Lower lobe of right lung (tissue), 2 donors: ENCODE measurements around the gene CHAF1A. TPM values are rescaled to one million over a fixed set of nuclear protein-coding genes. Genes with fewer than 3 reads are reported as not detected.

ENCODE experiments used
- ATAC-seq, 2 donors: fragments of 200-7000 bp; cut with Tn5 transposase; one replicate each; pipeline ENCODE4 v1.9.1; 2020 to 2022; ENCODE audit warnings: mild to moderate bottlenecking in 2 of 2, moderate library complexity in 2 of 2
- DNase-seq: peaks from one replicate; pipeline ENCODE4 v3.0.0-alpha.2; 2020
- H3K27ac ChIP-seq: fragments of 200-600 bp; one replicate; pipeline ENCODE4 v1.8.0; 2022
- H3K27me3 ChIP-seq: fragments of 200-600 bp; one replicate; pipeline ENCODE4 v1.8.0; 2022; ENCODE audit warnings: low read depth
- H3K36me3 ChIP-seq: fragments of 200-600 bp; one replicate; pipeline ENCODE4 v1.8.0; 2022; ENCODE audit warnings: mild to moderate bottlenecking
- H3K4me1 ChIP-seq: fragments of 200-600 bp; one replicate; pipeline ENCODE4 v1.8.0; 2022
- H3K4me3 ChIP-seq: fragments of 200-600 bp; one replicate; pipeline ENCODE4 v1.8.0; 2022; ENCODE audit warnings: mild to moderate bottlenecking
- H3K9me3 ChIP-seq: fragments of 200-600 bp; one replicate; pipeline ENCODE4 v1.8.0; 2022
- CTCF ChIP-seq: fragments of 200-600 bp; IDR thresholded peaks from one replicate; pipeline ENCODE4 v1.8.0; 2022; ENCODE audit warnings: antibody characterized with exemption, mild to moderate bottlenecking
- intact Hi-C: fragments of 100-400 bp; cut with DNase I; formaldehyde crosslinking; loops from one replicate; pipeline ENCODE4 v1.11.0; 2022
- total RNA-seq: library from RNA; stranded (reverse); fragmentation: NEBNext Ultra II Directional; extraction: Animal tissue kit (Norgen Biotek cat#: 25700); gene quantifications from one replicate; pipeline ENCODE4 v1.2.1, GENCODE V29; 2021
- donor health status: DM: no; HTN: yes; CAD: no; lungs with severe emphysema.

Gene CHAF1A
- total RNA-seq, 1 donor from 2014 or later: 7.2 TPM

DNA sequence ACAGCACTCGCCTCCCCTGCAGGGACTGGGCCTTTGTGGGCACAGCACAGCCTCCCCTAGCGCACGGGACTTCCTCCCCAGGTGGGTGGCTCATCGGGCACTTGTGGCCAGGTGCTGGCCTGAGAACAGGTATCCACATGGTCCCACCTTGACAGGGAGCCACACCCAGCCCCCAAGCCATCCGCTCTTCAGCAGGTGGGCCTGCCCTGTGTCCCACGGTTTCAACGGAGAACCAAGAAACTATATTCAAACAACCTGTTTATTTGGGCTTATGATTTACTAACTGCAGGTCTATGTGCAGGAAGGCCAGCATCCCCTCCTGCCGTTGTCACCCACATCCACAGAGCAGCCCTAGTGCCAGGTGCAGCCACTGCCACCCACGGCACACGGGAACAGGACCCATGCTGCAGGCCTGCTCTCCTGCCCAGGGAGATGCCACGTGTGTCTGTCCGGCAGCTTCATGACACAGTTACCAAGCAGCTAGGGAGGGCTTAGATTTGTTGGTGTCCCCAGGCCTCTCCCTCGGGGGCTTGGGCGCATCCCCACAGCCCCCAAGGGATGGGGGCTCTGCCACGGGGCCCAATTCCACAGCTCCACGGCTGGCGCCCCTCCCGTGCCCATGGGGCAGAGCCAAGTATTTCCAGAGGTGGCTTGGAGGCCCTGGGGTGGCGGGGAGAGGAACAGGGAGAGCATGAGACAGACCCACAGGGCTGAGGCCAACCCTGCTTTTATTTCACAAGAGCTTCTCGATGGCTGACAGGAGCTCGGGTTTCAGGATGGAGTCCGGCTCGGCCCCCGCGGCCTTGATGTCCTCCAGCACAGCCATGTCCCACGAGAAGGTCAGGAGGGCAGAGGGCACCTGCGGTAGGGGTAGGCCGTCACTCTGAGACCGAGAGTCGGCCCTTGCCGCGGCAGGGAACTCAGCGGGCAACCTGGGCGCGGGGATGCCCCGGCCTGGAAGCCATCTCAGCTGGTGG, 42.6 kb downstream of the CHAF1A start:
- no peak for TF ChIP-seq CTCF
- Histone ChIP-seq H3K4me3 (no peak overlapping the region), H3K27ac (no peak overlapping the region), H3K27me3 (no peaks in the 10 kb centered on the region), H3K9me3 (no peaks in the 10 kb centered on the region), H3K36me3 (peaks cover 60% of the 10 kb centered on the region), H3K4me1 (no peaks in the 10 kb centered on the region)
- intact Hi-C loops: no loop called here
- ATAC-seq (no peak), DNase-seq (no peak)

DNA sequence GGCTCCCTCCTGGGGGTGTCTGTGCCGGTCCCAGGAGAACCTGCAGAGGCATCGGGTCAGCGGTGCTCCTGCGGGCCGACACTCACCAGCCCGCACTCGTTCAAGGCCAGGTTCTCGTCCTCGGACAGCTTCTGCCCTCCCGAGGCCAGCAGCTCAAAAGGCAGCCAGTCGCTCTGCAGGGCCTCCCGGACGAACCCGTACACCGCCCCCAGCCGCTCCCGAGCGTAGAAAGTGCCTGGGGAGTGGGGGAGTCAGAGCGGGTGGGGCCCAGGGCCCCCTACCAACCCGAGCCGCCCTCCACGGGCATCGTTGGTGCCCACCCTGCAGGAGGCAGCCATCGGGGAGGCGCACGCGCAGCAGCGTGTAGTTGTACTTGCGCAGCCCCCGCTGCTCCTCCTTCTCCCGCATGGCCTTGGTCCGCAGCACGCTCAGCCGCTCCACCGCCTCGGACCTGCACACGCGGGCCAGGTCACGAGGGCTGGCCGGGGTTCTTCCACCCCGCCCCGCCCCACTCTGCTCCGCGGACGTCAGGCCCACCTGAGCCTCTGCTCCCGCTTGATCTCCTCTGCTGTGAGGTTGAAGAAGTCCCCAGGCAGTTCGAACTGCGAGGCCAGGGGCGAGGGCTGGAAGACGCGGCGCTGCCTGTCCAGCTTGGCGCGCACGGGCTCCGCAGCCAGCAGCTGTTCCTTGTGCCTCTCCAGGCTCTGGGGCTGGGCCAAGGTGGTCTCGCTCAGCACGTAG, 43.7 kb downstream of the CHAF1A start:
- Histone ChIP-seq H3K27ac (no peak overlapping the region), H3K4me3 (no peak overlapping the region), H3K27me3 (no peaks in the 10 kb centered on the region), H3K9me3 (no peaks in the 10 kb centered on the region), H3K36me3 (peaks cover 71% of the 10 kb centered on the region), H3K4me1 (no peaks in the 10 kb centered on the region)
- ATAC-seq (peak in 1 of 2 donors; percentile 2), DNase-seq (no peak)
- TF ChIP-seq CTCF: no peak
- intact Hi-C loops: no loop called here

DNA sequence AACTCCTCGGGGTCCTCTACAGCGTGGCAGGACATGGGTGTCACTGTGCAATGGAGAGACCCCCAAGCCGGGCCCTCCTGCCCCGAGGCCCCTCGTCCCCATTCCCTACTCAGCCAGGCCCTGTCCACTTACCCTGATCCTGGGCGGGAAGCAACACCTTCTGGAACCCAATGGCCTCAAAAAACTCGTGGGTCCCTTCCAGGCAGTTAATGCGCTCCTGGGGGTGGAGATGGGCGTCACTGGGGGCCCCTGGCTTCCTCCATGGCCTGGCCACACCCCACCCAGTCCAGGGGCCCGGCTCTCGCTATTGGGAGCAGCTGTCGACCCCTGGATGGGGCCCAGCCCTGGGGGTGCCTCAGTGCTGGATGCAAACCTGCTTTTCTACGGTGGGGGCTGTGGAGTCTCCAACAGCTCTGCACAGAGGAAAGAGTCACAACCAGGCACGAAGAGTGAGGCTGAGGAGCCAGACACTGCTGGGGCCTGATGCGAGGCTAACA, 44.3 kb downstream of the CHAF1A start:
- ATAC-seq (no peak), DNase-seq (no peak)
- Histone ChIP-seq H3K4me1 (no peaks in the 10 kb centered on the region), H3K4me3 (no peak overlapping the region), H3K9me3 (no peaks in the 10 kb centered on the region), H3K27me3 (no peaks in the 10 kb centered on the region), H3K27ac (no peak overlapping the region), H3K36me3 (peaks cover 77% of the 10 kb centered on the region)
- TF ChIP-seq CTCF: no peak
- intact Hi-C loops: no loop called here

DNA sequence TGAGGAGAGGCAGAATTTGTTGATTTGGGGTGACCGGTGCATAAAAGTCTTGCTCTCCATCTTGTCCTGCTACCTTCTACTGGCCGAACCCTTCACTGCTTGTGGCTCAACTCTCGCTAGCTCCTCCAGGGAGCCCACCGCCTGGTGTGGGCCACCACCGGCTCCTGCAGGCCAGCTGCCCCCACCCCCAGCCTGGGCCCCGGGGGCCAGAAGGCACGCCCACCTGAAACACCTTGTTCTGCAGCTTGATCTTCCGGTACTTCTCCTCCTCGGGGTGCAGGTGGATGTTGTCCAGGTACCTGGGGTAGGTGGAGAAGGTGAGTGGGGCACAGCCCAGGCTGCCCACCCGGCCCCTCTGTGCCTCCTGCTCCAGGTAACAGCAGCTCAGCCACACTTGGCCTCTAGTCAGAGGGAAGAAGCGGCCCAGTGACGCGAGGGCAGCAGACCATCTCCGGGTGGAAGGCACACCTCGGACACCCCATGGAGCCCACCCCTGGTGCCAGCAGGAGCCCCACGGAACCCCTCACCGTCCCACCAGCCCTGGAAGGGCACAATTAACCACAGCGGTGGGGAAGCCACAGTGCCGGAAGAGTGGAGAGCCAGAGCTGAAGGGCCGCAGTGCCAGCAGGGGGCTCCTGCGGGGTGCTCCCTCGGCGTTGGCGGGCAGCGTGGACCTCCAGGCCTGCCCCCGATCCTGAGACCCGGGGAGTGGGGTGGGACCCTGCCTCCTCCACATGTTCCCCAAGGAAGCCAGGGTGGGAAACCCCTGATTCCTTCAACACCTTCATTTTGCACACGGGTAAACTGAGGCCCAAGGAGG, 45.1 kb downstream of the CHAF1A start:
- intact Hi-C loops: no loop called here
- Histone ChIP-seq H3K27ac (no peak overlapping the region), H3K4me1 (no peaks in the 10 kb centered on the region), H3K27me3 (no peaks in the 10 kb centered on the region), H3K36me3 (peaks cover 85% of the 10 kb centered on the region), H3K9me3 (no peaks in the 10 kb centered on the region), H3K4me3 (no peak overlapping the region)
- DNase-seq (no peak), ATAC-seq (no peak)
- TF ChIP-seq CTCF: no peak
